Fibroblast of lung (primary cell): ENCODE measurements around the gene ESPN.

Source experiments
- EZH2 ChIP-seq: IDR thresholded peaks from 2 replicates; pipeline ENCODE4 v1.5.1; 2012; ENCODE audit warnings: low read length, control low read depth, mild to moderate bottlenecking; ENCODE audit errors: missing control alignments
- TF ChIP-seq, protein P1 (sequence below), 2 donors: IDR thresholded peaks in 1 of 2; conservative IDR thresholded peaks in 1 of 2; 1 replicate in 1 of 2; 2 replicates in 1 of 2; pipeline ENCODE4 v1.5.1; 2011 to 2012; ENCODE audit warnings: low read length in 2 of 2, control low read depth in 1 of 2, inconsistent platforms in 1 of 2, low read depth in 1 of 2, mild to moderate bottlenecking in 1 of 2

DNA sequence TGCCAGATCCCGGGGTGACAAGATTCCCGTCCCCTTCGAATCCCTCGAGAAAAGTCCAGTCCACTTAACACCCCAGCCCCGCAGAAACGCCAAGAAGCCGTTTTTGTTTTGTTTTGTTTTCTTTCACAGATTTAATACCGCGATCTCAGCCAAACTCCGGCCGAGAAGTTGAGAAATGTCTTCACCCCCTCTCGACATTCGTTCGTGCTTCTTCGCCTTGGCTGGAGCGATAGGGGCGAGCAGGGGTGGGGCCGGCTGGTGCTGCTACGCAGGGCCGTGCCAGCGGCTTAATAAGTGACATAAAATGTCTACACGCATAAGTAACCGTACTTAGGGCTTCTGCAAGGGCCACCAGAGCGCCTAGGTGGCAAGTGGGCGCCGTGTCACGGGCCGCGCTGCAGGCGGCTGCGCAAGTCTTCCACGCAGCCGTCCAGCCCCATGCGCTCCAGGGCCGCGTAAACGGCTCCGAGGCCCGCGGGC is 36.5 kb downstream of the ESPN start:
- TF ChIP-seq, protein P1, sequence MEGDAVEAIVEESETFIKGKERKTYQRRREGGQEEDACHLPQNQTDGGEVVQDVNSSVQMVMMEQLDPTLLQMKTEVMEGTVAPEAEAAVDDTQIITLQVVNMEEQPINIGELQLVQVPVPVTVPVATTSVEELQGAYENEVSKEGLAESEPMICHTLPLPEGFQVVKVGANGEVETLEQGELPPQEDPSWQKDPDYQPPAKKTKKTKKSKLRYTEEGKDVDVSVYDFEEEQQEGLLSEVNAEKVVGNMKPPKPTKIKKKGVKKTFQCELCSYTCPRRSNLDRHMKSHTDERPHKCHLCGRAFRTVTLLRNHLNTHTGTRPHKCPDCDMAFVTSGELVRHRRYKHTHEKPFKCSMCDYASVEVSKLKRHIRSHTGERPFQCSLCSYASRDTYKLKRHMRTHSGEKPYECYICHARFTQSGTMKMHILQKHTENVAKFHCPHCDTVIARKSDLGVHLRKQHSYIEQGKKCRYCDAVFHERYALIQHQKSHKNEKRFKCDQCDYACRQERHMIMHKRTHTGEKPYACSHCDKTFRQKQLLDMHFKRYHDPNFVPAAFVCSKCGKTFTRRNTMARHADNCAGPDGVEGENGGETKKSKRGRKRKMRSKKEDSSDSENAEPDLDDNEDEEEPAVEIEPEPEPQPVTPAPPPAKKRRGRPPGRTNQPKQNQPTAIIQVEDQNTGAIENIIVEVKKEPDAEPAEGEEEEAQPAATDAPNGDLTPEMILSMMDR (conservative IDR thresholded peaks at IDR 0.05 in 1 of 2, IDR thresholded peaks at IDR 0.05 in 1 of 2; ENCODE audit: low read depth in 1 of 2, low read length in 2 of 2), result no peak
- no peak for TF ChIP-seq EZH2
